GM18498 (cell line): ENCODE data around the gene COMP.

Experiments
- ATAC-seq: cut with Tn5 transposase; IDR thresholded peaks from one replicate; pipeline ENCODE4 v1.9.1; 2021; ENCODE audit warnings: mild to moderate bottlenecking, moderate library complexity; ENCODE audit not compliant: unreplicated experiment

The COMP gene

GRCh38 chr19:18783958-18784785 lies 6.9 kb downstream of the COMP start:
- no peak for ATAC-seq

GRCh38 chr19:18782559-18783225 lies 8.4 kb downstream of the COMP start:
- no peak for ATAC-seq

GRCh38 chr19:18781885-18782527 lies 9.1 kb downstream of the COMP start:
- ATAC-seq: no peak

GRCh38 chr19:18781047-18781600 lies 10.0 kb downstream of the COMP start:
- ATAC-seq: no peak

GRCh38 chr19:18780631-18781030 lies 10.5 kb downstream of the COMP start:
- ATAC-seq: no peak

GRCh38 chr19:18780081-18780480 lies 11.0 kb downstream of the COMP start:
- no peak for ATAC-seq

- ATAC-seq: no peak
Measured at GRCh38 chr19:18778826-18779495, 12.1 kb downstream of the COMP start.

GRCh38 chr19:18778076-18778389 lies 13.1 kb downstream of the COMP start:
- ATAC-seq: no peak

GRCh38 chr19:18777301-18778075 lies 13.6 kb downstream of the COMP start:
- no peak for ATAC-seq

- ATAC-seq: no peak
Measured at GRCh38 chr19:18776736-18777135, 14.4 kb downstream of the COMP start.

- no peak for ATAC-seq
Measured at GRCh38 chr19:18776288-18776594, 14.9 kb downstream of the COMP start.

GRCh38 chr19:18775586-18776287 lies 15.4 kb downstream of the COMP start:
- ATAC-seq: no peak

GRCh38 chr19:18774782-18775444 lies 16.2 kb downstream of the COMP start:
- ATAC-seq: no peak

GRCh38 chr19:18774107-18774506 lies 17.0 kb downstream of the COMP start:
- no peak for ATAC-seq

GRCh38 chr19:18773682-18774081 lies 17.4 kb downstream of the COMP start:
- no peak for ATAC-seq

- ATAC-seq: no peak
Measured at GRCh38 chr19:18772620-18773587, 18.2 kb downstream of the COMP start.

GRCh38 chr19:18771328-18772242 lies 19.5 kb downstream of the COMP start:
- no peak for ATAC-seq
